Fibroblast of lung (primary cell): ENCODE measurements around the gene CRPPA. TPM values are rescaled to one million over a fixed set of nuclear protein-coding genes. Genes with fewer than 3 reads are reported as not detected.
"Not testable (repeated sequence)": the region's sequence is repeated elsewhere in the genome, so short reads cannot be mapped to it uniquely, and the experiment has no call there.

Source experiments
- DNase-seq, 2 donors: peaks; one replicate each; pipeline versions ENCODE4 v3.0.0 to v3.0.0-alpha.2; 2010; ENCODE audit warnings: low read depth in 2 of 2
- H2AFZ ChIP-seq: 2 replicates; pipeline ENCODE4 v1.5.1; 2012; ENCODE audit warnings: low read length, control low read depth, inconsistent platforms
- H3K27ac ChIP-seq: 2 replicates; pipeline ENCODE4 v1.5.1; 2011; ENCODE audit warnings: low read length, control low read depth; ENCODE audit not compliant: insufficient read depth
- H3K27me3 ChIP-seq: 2 replicates; pipeline ENCODE4 v1.5.1; 2011; ENCODE audit warnings: mild to moderate bottlenecking, low read length; ENCODE audit not compliant: control insufficient read depth, insufficient read depth
- H3K36me3 ChIP-seq: 2 replicates; pipeline ENCODE4 v1.5.1; 2011; ENCODE audit warnings: low read length; ENCODE audit not compliant: control insufficient read depth, insufficient read depth
- H3K4me1 ChIP-seq: 2 replicates; pipeline ENCODE4 v1.5.1; 2011; ENCODE audit warnings: low read length; ENCODE audit not compliant: control insufficient read depth, insufficient read depth; ENCODE audit errors: extremely low read depth
- H3K4me2 ChIP-seq: 2 replicates; pipeline ENCODE4 v1.5.1; 2011; ENCODE audit warnings: low read length, control low read depth; ENCODE audit not compliant: insufficient read depth; ENCODE audit errors: extremely low read depth
- H3K4me3 ChIP-seq, 4 experiments: fragments of 200-600 bp in 1 of 4; sonication (generic) in 1 of 4; replicated peaks in 1 of 4; 2 replicates each; pipeline ENCODE4 v1.5.1; 2011 to 2016; ENCODE audit warnings: low read length in 4 of 4, low read depth in 3 of 4, mild to moderate bottlenecking in 3 of 4, control low read depth in 2 of 4, inconsistent platforms in 1 of 4, mixed read lengths in 1 of 4; ENCODE audit not compliant: insufficient read depth in 1 of 4; ENCODE audit errors: control extremely low read depth in 1 of 4
- H3K79me2 ChIP-seq: 2 replicates; pipeline ENCODE4 v1.5.1; 2012; ENCODE audit warnings: mild to moderate bottlenecking, low read length, inconsistent platforms; ENCODE audit not compliant: control insufficient read depth, insufficient read depth
- H3K9ac ChIP-seq: 2 replicates; pipeline ENCODE4 v1.5.1; 2011; ENCODE audit warnings: mild to moderate bottlenecking, low read length, control low read depth; ENCODE audit not compliant: insufficient read depth
- H3K9me3 ChIP-seq: 2 replicates; pipeline ENCODE4 v1.5.1; 2012; ENCODE audit warnings: low read depth, low read length; ENCODE audit not compliant: control insufficient read depth, insufficient read depth
- H4K20me1 ChIP-seq: 2 replicates; pipeline ENCODE4 v1.5.1; 2011; ENCODE audit warnings: low read length; ENCODE audit not compliant: control insufficient read depth, insufficient read depth; ENCODE audit errors: extremely low read depth
- CTCF ChIP-seq, 2 donors: IDR thresholded peaks in 1 of 2; conservative IDR thresholded peaks in 1 of 2; 1 replicate in 1 of 2; 2 replicates in 1 of 2; pipeline ENCODE4 v1.5.1; 2011 to 2012; ENCODE audit warnings: low read length in 2 of 2, control low read depth in 1 of 2, inconsistent platforms in 1 of 2, low read depth in 1 of 2, mild to moderate bottlenecking in 1 of 2
- EZH2 ChIP-seq: IDR thresholded peaks from 2 replicates; pipeline ENCODE4 v1.5.1; 2012; ENCODE audit warnings: low read length, control low read depth, mild to moderate bottlenecking; ENCODE audit errors: missing control alignments
- polyA plus RNA-seq, 2 donors: library from polyadenylated mRNA; depleted of rRNA in 1 of 2; stranded (reverse) in 1 of 2; unstranded in 1 of 2; fragments of >200 nt; gene quantifications; 2 replicates each; pipeline ENCODE4 v1.2.1, GENCODE V29; 2011 to 2012; ENCODE audit warnings: missing spikeins in 1 of 2
- total RNA-seq: library from RNA; depleted of rRNA; stranded (reverse); fragments of >200 nt; gene quantifications from 2 replicates; pipeline ENCODE4 v1.2.1, GENCODE V29; 2014

Gene CRPPA
- total and polyA plus RNA-seq, 2 donors (not counting 1 experiment from before 2014, with no cell fraction given): 1.0 to 1.5 TPM

- Histone ChIP-seq H3K27me3 (no peaks in the 10 kb centered on the region), H4K20me1 (no peaks in the 10 kb centered on the region), H3K9ac (no peak overlapping the region), H2AFZ (no peak overlapping the region), H3K9me3 (no peaks in the 10 kb centered on the region), H3K79me2 (no peaks in the 10 kb centered on the region), H3K4me2 (no peak overlapping the region), H3K4me1 (no peaks in the 10 kb centered on the region), H3K4me3 (no peak overlapping the region), H3K36me3 (no peaks in the 10 kb centered on the region), H3K27ac (no peak overlapping the region)
- no peak for DNase-seq
- TF ChIP-seq CTCF (conservative IDR thresholded peaks at IDR 0.05 in 1 of 2, IDR thresholded peaks at IDR 0.05 in 1 of 2; ENCODE audit: low read depth in 1 of 2, low read length in 2 of 2) (no peak), EZH2 (no peak)
Observed at GRCh38 chr7:16450366-16450765, 29.0 kb upstream of the CRPPA start.

- DNase-seq: no peak
- no peaks in the 10 kb centered on the region for H3K4me1 ChIP-seq
- TF ChIP-seq CTCF (conservative IDR thresholded peaks at IDR 0.05 in 1 of 2, IDR thresholded peaks at IDR 0.05 in 1 of 2; ENCODE audit: low read depth in 1 of 2, low read length in 2 of 2) (no peak), EZH2 (no peak)
- no peaks in the 10 kb centered on the region for H3K36me3 ChIP-seq
- H3K4me3 ChIP-seq: no peak overlapping the region
- H3K79me2 ChIP-seq: no peaks in the 10 kb centered on the region
- no peaks in the 10 kb centered on the region for H3K9me3 ChIP-seq
- H3K27me3 ChIP-seq: no peaks in the 10 kb centered on the region
- H3K9ac ChIP-seq: no peak overlapping the region
- H2AFZ ChIP-seq: no peak overlapping the region
- no peaks in the 10 kb centered on the region for H4K20me1 ChIP-seq
- no peak overlapping the region for H3K4me2 ChIP-seq
- no peak overlapping the region for H3K27ac ChIP-seq
Observed at GRCh38 chr7:16447876-16448275, 26.5 kb upstream of the CRPPA start.

GRCh38 chr7:16446508-16446907, 25.2 kb upstream of the CRPPA start:
- no peaks in the 10 kb centered on the region for H3K36me3 ChIP-seq
- no peak for DNase-seq
- no peak overlapping the region for H3K4me3 ChIP-seq
- no peak overlapping the region for H2AFZ ChIP-seq
- no peaks in the 10 kb centered on the region for H4K20me1 ChIP-seq
- no peaks in the 10 kb centered on the region for H3K9me3 ChIP-seq
- H3K9ac ChIP-seq: no peak overlapping the region
- no peaks in the 10 kb centered on the region for H3K4me1 ChIP-seq
- H3K4me2 ChIP-seq: no peak overlapping the region
- no peak overlapping the region for H3K27ac ChIP-seq
- TF ChIP-seq EZH2 (no peak), CTCF (conservative IDR thresholded peaks at IDR 0.05 in 1 of 2, IDR thresholded peaks at IDR 0.05 in 1 of 2; ENCODE audit: low read depth in 1 of 2, low read length in 2 of 2) (no peak)
- H3K27me3 ChIP-seq: no peaks in the 10 kb centered on the region
- no peaks in the 10 kb centered on the region for H3K79me2 ChIP-seq

DNA sequence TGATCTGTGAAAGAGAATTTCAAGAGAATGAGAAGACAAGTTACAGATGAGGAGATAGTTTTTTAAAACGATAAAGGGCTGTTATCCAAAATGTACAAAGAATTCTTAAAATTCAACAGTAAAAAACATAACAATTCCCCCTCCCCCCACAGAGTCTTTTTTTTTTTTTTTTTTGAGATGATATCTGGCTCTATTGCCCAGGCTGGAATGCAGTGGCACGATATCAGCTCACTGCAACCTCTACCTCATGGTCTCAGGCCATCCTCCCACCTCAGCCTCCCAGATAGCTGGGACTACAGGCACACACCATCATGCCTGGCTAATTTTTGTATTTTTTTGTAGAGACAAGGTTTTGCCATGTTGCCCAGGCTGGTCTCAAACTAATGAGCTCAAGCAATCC, 22.5 kb upstream of the CRPPA start:
- not testable (repeated sequence) for DNase-seq, H2AFZ ChIP-seq, H3K9ac ChIP-seq, H3K27me3 ChIP-seq, H3K4me2 ChIP-seq, H3K36me3 ChIP-seq, H4K20me1 ChIP-seq, H3K9me3 ChIP-seq, H3K79me2 ChIP-seq, H3K4me3 ChIP-seq, H3K27ac ChIP-seq, H3K4me1 ChIP-seq
